Mucosa of gallbladder (tissue), 1 donor: Measurements from ENCODE around the gene CORO2A. TPM values are rescaled to one million over a fixed set of nuclear protein-coding genes. Genes with fewer than 3 reads are reported as not detected.

Experiments
- DNase-seq: peaks from one replicate; pipeline ENCODE4 v3.0.0-alpha.2; 2020; ENCODE audit warnings: low spot score
- total RNA-seq: library from RNA; stranded (reverse); gene quantifications from one replicate; pipeline ENCODE4 v1.2.1, GENCODE V29; 2021
- donor health status: DM: no; HTN: no; CAD: no.

Gene CORO2A
- total RNA-seq, 1 donor from 2014 or later = 129 TPM

GRCh38 chr9:98171176-98171925 is 21.1 kb downstream of the CORO2A start:
- DNase-seq = no peak

DNA sequence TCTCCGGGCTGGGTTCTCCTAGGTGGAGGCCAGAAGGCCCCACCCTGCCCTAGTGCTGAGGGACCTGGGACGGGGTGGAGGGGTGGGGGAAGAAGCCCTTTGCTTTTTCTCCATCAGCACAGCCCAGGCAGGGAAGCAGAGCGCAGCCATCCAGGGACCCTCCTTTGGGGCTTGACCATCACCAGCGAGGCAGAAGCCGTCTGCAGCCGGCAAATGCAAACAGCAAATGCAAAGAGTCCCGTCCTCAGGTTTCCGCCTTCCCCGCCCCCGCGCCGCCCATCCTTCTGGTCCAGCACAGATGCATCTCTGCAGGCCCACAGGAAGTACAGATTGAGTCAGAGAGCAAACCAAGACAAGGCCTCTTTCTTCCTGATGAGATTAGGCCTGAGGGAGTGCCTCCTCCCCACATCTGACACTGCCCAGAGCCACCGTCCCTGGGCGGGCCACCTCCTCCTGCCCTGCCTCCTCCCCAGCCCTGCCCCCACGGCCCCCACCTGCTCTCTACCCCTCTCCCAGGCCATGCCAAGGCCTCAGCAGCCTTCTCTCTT is 23.4 kb downstream of the CORO2A start:
- peak; percentile 56 for DNase-seq

- DNase-seq = no peak
These were observed 24.2 kb downstream of the CORO2A start for GRCh38 chr9:98168153-98168780.

GRCh38 chr9:98164912-98165311 is 27.5 kb downstream of the CORO2A start:
- no peak for DNase-seq

DNA sequence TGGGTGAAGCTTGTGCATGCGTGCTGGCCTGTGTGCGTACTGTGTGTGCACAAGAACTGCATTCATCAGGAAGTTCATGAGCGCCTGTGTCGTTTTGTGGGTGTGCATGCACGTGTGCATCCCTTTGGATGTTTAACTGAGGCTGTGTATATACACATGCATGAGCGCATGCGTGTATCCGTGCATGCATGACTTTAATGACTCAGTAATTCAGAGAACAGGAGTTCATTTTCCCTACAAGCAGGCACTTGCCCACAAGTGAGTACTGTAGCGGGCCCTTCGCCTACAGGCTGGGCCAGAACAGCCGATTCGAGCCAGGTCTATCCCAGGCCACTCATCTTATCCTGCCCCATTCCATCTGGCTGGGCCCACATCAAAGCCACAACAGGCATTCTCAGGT is 29.8 kb downstream of the CORO2A start:
- no peak for DNase-seq

DNA sequence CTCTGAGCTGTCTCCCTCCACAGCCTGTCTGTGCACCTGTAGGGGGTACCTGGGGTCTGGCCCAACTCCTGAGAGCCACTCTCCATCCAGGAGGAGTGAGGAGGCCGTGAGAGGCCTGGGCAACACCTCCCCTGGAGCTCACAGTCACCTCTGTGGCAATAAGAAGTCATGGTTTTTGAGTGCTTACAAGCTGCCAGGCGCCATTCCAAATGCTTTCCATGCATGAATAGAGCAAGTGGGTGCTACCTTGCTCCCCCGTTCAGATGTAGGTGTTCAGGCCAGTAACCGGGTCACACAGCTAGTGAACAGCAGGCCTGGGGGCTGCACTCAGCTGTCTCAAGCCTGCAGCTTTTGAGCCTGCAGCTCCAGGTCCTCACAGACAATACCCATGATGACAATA is 30.6 kb downstream of the CORO2A start:
- no peak for DNase-seq

GRCh38 chr9:98159790-98160189 is 32.6 kb downstream of the CORO2A start:
- no peak for DNase-seq

DNA sequence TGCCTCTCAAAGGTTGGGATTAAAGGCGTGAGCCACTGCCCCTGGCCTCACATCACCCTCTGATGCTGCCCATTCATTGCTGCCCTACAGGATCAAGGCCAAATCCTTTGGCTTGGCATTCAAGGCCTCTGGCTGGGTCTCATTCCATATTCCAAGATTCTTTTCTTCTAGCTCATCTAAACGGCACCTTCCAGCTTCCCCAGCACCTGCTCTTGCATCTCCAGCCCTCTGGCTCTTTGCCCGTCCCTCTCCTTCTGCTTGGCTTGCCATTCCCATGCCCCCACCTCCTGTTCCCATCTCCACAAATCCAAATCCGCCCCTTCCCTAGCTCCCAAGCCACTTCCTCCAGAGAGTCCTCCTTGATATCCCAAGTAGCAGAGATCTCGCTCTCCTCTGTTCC is 33.1 kb downstream of the CORO2A start:
- DNase-seq = no peak

- DNase-seq = peak; percentile 83
These were observed 34.2 kb downstream of the CORO2A start for GRCh38 chr9:98158071-98158831.

GRCh38 chr9:98157372-98157771 is 35.1 kb downstream of the CORO2A start:
- no peak for DNase-seq

DNA sequence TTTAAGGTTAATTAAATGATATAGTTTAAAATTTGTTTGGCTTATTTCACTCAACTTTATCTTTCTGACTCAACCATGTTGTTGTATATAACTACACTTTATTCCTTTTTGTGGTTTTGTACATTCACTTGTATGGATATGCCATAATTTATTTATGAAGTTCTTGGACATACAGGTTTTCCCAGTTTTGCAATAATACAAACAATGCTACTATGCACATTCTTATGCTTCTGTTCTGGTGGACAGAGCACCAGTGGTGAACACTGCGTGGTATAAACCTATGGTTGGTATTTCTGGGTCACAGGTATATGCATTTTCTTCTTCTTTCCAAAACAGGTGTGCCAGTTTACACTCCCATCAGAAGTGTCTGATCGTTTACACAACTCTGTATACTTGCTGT is 37.8 kb downstream of the CORO2A start:
- no peak for DNase-seq

GRCh38 chr9:98152526-98152925 is 39.9 kb downstream of the CORO2A start:
- no peak for DNase-seq

DNA sequence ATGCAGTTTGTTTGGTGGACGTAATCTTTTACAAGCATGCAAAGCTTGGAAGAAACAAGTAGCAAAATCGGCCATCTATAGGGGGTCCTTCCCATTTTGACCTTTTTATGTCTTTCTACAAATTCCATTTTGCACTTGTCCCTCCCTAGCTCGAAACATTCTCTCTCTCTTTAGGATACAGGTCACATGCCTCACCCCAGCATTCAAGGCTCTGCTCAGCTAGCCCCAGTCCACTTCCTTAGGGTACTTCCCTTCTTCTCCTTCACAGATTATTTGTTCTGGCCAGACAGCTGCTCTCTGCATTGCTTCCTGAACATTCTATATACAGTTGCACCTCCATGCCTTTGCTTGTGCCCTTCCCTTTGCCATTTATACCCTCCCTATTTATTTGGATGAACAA is 41.7 kb downstream of the CORO2A start:
- DNase-seq = no peak

GRCh38 chr9:98150164-98150563 is 42.3 kb downstream of the CORO2A start:
- DNase-seq = no peak

- DNase-seq = no peak
These were observed 43.0 kb downstream of the CORO2A start for GRCh38 chr9:98149422-98149821.

DNA sequence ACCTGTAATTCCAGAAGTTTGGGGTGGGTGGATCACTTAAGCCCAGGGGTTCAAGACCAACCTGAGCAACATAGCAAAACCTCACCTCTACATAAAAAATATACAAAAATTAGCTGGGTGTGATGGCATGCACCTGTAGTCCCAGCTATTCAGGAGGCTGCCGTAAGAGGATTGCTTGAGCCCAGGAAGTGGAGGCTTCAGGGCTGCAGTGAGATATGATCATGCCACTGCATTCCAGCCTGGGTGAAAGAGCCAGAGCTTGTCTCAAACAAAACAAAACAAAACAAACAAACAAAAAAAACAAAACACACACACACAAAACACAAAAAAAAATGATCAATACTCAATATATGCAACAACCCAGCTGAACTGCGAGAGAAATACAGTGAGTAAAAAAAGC is 44.0 kb downstream of the CORO2A start:
- DNase-seq = no peak

- DNase-seq = no peak
These were observed 44.9 kb downstream of the CORO2A start for GRCh38 chr9:98147582-98147981.

DNA sequence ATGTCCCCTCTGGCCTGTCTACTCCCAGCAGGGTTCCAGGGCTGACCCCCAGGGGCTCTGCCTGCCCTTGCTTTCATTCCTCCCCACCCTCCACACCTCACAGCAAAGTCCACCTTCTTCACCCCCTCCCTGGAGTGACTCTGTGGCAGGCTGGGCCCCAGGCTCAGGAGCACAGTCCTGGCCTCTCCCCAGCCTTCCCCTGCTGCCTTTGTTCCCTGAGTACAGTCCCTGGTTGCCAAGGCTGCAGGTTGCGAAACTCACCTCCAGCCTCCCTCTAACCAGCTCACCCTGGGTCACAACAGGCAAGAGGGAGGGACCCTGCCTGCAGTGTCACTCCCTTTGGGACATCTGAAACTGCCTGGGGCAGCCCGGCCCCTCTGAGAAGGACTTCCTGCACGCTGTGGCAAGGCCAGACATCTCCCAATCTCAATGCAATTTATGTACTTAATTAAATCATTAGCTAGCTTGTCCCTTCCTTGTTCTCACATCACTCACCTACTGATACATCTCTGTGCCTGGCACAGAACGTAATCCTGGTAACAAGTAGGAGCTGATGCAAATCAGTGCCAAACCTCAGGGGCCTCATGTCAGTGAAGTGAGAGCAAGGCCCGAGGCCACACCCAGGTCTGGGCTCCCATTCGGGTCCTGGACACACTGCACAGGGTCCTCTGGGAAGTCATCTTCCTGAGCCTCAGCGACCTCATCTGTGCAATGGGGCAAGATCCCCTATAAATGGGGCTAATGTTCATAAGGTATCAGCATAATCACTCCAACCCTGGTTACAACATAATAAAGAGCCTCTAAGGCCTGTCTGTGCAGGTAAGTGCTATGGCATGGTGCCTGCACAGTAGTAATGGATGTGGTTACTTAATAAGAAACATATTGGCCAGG is 46.1 kb downstream of the CORO2A start:
- DNase-seq = peak; percentile 95

- no peak for DNase-seq
These were observed 47.8 kb downstream of the CORO2A start for GRCh38 chr9:98144631-98145030.

DNA sequence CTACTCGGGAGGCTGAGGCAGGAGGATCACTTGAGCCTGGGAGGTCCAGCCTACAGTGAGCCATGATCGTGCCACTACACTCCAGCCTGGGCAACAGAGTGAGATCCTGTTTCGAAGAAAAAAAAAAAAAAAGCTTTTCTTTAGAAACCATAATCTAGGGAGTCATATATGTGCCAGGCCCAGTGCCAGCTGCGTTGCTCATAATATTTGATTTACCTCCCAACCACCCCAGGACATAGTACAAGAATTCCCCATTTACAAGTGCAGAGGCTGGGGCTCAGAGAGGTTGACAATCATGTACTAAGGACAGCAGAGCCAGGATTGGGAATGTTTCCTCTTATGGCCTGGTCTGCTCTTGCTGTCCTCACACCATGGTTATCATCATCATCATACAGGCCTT is 48.4 kb downstream of the CORO2A start:
- no peak for DNase-seq

GRCh38 chr9:98142925-98143481 is 49.4 kb downstream of the CORO2A start:
- DNase-seq = no peak
